BJ (cell line): ENCODE measurements around the gene HPCAL1. TPM values are rescaled to one million over a fixed set of nuclear protein-coding genes. Genes with fewer than 3 reads are reported as not detected.

Experiments used
- CTCF ChIA-PET: fragments of 350-600 bp; formaldehyde crosslinking; extraction: SDS; loops from one replicate; lab custom pipeline; 2021; ENCODE audit warnings: antibody characterized with exemption, inconsistent platforms; lab: Yijun Ruan, JAX
- POLR2A ChIA-PET: fragments of 300-600 bp; sonication (Branson Sonifier 250); formaldehyde crosslinking; extraction: SDS; loops from one replicate; lab custom pipeline; 2021; ENCODE audit warnings: antibody characterized with exemption; lab: Charles Lee
- DNase-seq: peaks from one replicate; pipeline ENCODE4 v3.0.0-alpha.2; 2011; ENCODE audit warnings: low read depth
- H3K27me3 ChIP-seq: 2 replicates; pipeline ENCODE4 v1.6.0; 2011; ENCODE audit warnings: low read length; ENCODE audit not compliant: control insufficient read depth, insufficient read depth
- H3K36me3 ChIP-seq: 2 replicates; pipeline ENCODE4 v1.5.1; 2011; ENCODE audit warnings: low read length; ENCODE audit not compliant: control insufficient read depth, insufficient read depth
- H3K4me3 ChIP-seq: 2 replicates; pipeline ENCODE4 v1.5.1; 2011; ENCODE audit warnings: low read depth, mild to moderate bottlenecking, control low read depth, low read length
- polyA plus RNA-seq: library from polyadenylated mRNA; depleted of rRNA; stranded (reverse); fragments of >200 nt; gene quantifications from 2 replicates; pipeline ENCODE4 v1.2.3, GENCODE V29; 2011
- TF ChIP-seq, protein P1 (sequence below): IDR thresholded peaks from 2 replicates; pipeline ENCODE4 v1.5.1; 2011; ENCODE audit warnings: low read depth, mild to moderate bottlenecking, control low read depth, inconsistent platforms, low read length, moderate library complexity; ENCODE audit not compliant: insufficient read depth

The HPCAL1 gene
- polyA plus RNA-seq, 1 experiment: 17.6 TPM

DNA sequence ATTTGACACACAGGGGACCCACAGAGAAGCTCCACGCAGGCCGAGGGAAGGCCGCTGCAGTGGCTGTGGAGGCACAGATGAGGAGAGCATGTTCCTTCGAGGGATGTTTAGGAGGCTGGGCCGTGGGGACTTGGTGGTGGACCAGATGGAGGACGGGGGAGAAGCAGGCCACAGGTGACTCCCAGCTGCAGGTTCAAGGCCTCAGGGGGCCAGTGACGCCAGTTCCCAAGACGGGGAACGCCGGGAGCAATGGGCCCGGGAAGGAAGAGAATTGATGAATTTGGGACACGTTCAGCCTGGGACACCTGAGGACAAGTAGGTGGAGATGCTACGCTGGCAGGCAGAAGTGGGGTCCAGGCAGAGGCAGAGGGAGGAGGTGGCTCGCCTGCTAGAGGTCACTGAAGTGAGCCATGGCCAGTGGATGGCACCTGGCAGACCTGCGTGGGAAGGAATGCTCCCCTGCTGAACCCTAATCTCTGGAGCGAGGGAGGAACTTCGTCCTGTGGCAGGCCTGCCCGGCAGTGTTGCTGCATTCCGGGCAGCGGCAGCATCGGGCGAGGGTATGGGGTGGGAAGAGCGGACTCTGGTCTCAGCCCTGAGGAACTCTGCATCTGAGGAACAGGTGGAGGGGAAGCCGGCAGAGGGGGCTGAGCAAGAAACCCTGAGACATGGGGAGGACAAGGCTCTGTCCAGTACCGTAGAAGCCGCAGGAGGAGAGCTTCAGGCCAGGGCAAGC lies 25.2 kb upstream of the HPCAL1 start:
- CTCF ChIA-PET: interaction anchor here (1.3 to 1.6 kb wide), 2 partner anchors 15 to 131 kb away, joined by 3 read pairs; no protein-coding TSS in a partner anchor
- no peaks in the 10 kb centered on the region for H3K36me3 ChIP-seq
- no peak overlapping the region for H3K4me3 ChIP-seq
- POLR2A ChIA-PET: no interaction called here
- DNase-seq: no peak
- TF ChIP-seq, protein P1, sequence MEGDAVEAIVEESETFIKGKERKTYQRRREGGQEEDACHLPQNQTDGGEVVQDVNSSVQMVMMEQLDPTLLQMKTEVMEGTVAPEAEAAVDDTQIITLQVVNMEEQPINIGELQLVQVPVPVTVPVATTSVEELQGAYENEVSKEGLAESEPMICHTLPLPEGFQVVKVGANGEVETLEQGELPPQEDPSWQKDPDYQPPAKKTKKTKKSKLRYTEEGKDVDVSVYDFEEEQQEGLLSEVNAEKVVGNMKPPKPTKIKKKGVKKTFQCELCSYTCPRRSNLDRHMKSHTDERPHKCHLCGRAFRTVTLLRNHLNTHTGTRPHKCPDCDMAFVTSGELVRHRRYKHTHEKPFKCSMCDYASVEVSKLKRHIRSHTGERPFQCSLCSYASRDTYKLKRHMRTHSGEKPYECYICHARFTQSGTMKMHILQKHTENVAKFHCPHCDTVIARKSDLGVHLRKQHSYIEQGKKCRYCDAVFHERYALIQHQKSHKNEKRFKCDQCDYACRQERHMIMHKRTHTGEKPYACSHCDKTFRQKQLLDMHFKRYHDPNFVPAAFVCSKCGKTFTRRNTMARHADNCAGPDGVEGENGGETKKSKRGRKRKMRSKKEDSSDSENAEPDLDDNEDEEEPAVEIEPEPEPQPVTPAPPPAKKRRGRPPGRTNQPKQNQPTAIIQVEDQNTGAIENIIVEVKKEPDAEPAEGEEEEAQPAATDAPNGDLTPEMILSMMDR: no peak
- no peaks in the 10 kb centered on the region for H3K27me3 ChIP-seq

DNA sequence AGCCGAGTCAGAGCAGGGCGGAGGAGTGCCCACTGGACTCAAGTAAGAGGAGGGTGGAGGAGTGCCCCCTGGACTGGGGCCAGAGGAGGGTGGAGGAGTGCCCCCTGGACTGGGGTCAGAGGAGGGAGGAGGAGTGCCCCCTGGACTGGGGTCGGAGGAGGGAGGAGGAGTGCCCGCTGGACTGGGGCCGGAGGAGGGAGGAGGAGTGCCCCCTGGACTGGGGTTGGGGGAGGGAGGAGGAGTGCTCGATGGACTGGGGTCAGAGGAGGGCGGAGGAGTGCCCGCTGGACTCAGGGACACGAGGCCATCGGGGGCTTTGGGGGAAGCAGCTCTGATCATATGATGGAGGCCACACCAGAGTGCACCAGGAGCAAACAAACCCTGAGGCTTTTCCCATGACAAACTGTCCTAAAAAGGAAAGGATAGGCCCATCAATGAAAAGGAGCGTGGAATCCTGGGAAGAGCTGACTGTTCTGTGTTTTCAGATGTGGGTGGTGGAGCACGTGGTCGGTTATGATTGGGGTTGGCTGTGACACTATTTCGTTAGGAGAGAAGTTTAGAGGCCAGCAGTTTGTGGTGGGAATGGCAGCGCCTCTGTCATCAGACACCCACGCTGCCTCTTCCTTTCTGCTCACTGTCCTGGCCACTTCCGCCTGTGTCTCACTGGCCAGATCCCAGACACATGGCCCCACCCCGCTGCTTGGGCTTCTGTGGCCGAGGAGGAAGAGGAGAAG lies 24.5 kb upstream of the HPCAL1 start:
- Histone ChIP-seq H3K36me3 (no peaks in the 10 kb centered on the region), H3K4me3 (no peak overlapping the region), H3K27me3 (no peaks in the 10 kb centered on the region)
- ChIA-PET POLR2A (no interaction called here), CTCF (interaction anchor here (1.3 kb wide), 1 partner anchor 130 kb away, joined by 3 read pairs; no protein-coding TSS in a partner anchor)
- TF ChIP-seq, protein P1: no peak
- no peak for DNase-seq

DNA sequence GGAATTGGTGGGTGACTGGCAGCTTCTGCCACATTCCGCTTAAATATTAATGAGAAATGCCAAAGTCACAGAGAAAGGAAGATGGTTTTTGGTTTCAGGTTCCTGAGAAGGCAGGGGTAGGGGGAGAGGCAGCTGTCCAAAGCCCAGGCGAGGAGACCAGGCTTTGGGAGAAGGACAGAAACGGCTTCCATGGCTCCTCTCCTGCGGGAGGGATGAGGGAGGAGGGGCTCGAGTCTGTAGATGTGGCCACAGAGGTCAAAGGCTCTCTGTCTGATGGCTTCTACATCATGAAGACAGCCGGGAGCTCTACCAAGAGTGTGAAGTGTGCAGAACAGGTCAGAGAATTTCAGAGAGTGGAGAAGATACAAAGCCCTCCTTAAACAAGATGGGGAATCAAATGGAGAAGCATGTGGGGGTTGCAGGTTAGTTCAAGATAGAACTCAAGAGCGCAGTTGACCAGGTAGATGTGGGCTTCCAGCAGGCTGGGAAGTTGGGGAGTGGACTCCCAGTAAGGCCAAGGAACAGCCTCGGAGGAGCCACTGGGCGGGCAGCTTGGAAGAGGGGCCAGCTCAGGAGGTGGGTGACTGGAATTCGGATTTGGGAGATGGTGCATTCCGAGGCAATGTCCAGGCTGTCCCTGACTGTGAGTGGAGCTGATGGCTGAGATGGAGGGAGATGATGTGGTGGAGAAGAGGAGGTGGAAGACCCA lies 23.8 kb upstream of the HPCAL1 start:
- no peak for DNase-seq
- CTCF ChIA-PET: interaction anchor here (1.3 kb wide), 1 partner anchor 129 kb away, joined by 3 read pairs; no protein-coding TSS in a partner anchor
- no peaks in the 10 kb centered on the region for H3K36me3 ChIP-seq
- TF ChIP-seq, protein P1: no peak
- H3K27me3 ChIP-seq: no peaks in the 10 kb centered on the region
- POLR2A ChIA-PET: no interaction called here
- H3K4me3 ChIP-seq: no peak overlapping the region

DNA sequence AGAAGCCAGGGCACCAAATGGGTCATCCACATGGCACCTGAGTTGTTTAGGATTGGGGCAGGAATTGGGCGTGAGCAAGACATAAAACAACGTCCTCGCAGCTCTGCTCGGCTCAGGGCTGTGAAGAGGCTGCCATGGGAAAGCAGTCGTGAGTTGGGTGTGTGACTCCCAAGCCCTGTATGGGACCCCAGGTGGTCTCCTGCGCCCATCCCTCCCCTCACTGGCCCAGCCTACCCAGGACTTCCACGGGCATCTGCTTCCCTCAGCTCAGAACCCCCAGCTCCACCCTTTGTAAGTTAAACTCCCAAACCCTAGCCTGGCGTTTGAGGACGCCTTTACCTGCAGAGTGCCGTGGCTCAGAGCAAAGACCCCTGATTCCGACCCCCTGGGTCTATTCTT lies 23.2 kb upstream of the HPCAL1 start:
- CTCF ChIA-PET: no interaction called here
- POLR2A ChIA-PET: no interaction called here
- TF ChIP-seq, protein P1: no peak
- no peak overlapping the region for H3K4me3 ChIP-seq
- H3K36me3 ChIP-seq: no peaks in the 10 kb centered on the region
- H3K27me3 ChIP-seq: no peaks in the 10 kb centered on the region
- DNase-seq: no peak
